HG03354 (cell line): ENCODE measurements around the gene FOXP1.

Experiments
- ATAC-seq: cut with Tn5 transposase; IDR thresholded peaks from one replicate; pipeline ENCODE4 v1.9.1; 2021; ENCODE audit warnings: mild to moderate bottlenecking; ENCODE audit not compliant: unreplicated experiment, poor library complexity, severe bottlenecking

The FOXP1 gene

DNA sequence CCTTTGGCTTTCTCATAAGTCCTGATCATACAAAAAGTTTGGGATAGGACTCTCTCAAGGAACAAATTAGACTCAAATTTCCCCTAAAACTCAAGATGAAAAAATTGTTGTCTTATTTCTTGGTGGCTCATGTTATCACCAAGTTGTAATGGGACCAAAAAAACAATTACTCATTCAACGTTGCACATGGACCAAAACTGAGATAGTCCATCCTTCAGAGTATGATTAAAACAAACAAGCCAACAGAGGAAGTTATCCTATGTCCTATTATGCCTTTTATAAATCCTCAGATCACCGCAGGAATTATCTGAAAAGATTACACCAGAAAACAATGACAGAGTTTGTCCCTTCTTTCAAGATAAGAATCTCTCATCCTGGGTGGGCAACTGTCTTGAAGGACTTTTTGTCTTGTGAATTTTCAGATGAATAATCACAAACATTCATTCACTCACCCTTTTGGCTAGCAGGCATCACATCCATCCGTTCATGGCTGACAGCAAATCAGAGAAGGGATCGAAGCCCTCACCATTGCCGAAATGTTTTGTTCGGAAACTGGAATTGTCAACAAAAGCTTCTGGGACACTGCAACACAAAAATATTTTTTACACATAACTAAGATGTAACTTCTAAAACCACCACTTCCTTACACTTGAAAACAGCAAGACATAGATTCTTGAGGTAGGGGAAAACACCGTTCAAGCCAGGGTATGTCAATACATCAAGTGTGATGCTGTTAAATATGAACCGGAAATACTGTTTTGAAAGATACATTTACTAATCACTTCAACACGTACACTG is 90.4 kb downstream of the FOXP1 start:
- ATAC-seq = no peak

DNA sequence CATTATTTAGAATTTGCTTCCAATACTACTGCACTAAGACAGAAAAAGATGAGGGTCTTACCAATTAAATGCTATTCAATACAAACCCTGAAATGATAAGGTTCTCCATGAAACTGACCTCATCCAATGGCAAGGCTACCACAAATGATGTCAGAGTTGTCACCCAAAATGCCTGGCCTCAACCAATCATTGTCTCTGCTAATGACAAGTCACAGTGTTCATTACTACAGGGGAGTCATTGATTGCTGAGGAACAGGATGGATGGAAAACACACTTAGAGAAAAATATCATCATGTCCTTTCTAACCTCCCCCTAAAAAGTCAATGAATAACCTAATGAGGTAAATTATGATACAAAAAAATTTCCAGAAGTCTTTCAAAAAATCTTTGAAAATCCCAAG is 91.0 kb downstream of the FOXP1 start:
- no peak for ATAC-seq

DNA sequence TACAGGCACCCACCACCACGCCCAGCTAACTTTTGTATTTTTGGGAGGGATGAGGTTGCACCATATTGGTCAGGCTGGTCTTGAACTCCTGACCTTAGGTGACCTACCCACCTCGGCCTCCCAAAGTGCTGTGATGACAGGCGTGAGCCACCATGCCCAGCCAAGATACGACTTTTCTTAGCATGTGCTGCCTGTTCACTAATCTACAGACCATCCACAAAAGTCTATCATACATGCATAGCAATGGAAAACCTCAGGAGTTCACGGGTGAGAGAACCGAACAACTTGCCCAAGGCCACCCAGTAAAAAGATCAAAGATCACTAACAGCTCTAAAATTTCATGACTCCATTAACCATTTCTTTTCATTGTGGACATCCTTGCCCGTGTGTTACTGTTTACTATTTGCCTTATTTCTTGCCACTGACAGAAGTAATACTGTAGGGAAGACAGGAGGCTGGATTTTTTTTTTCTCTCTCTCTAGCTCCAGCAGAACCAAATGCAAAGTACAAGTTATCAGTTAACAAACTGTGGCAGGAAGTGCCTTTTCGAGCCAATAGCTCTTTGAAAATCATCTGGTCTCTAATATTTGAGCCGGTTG is 92.3 kb downstream of the FOXP1 start:
- ATAC-seq = no peak

DNA sequence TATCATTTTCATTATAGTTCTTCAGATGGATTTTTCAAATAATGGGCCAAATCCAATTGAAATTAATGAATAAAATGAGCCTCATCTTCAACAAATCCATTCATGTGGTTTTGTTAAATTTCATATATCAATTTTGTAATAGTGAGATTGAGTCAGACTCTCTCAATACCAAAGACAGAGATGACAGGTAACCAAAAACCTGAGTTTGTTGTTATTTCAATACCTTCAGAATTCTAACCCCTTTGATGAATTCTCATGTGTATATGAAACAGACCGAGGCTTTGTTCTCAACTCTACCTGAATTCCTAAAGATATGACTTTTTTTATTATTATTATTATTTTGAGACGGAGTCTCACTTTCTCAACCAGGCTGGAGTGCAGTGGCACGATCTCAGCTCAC is 92.8 kb downstream of the FOXP1 start:
- no peak for ATAC-seq

DNA sequence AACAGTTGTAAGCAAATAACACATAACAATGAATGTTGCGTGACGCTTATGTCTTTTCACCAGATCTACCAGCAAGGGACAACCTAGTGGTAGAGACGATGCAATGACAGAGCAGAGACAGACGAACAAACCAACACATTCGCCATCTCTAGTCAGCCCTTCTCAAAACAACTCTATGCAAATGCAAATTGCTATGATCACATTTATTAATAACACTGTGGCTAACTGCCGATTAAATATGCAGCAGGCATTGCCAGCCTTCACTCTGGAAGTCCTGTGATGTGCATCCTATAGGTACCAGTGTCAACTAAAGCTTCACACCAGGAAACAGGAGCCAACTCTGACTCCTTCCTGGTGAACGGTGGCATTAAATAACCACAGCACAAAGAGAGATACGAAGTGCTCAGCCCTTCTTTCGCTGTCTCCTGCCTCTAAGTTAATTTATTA is 94.2 kb downstream of the FOXP1 start:
- ATAC-seq = no peak

DNA sequence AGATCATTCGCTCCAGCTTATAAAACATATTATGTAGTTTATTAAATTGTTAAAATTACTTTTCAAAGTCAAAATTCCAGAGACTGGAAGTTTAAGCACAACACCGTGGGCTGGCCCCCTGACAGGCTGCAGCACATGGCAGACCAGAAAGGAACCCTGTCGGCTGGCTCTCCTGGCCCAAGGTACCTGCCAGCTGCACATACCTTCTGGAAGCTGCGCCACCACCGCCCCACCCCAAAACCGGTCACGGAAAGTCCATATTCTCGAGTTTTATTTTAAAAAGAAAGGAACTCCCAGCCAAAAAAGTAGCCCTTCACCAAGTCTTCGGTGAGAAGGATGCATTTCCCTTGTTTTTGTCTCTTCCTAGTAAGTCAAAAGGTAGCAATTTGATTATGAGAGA is 94.6 kb downstream of the FOXP1 start:
- ATAC-seq = no peak

DNA sequence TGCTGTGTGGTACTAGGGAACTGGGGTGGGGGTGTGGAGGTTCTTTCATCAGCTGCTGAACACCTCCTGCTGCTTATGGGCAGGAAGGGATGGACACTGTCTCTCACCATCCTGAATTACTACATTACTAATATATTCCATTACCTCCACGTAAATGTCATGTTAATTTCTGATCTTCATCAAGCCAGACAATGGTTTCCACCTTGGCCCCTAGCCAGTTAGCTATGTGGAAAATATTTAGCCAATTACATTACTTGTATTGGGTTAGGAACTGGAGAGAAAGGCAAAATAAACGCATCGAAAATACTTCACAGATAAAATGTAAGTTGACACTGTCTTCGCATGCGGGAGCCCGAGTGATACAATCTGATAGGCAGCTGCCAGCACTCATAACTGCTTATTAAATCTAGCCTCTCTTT is 95.1 kb downstream of the FOXP1 start:
- no peak for ATAC-seq

DNA sequence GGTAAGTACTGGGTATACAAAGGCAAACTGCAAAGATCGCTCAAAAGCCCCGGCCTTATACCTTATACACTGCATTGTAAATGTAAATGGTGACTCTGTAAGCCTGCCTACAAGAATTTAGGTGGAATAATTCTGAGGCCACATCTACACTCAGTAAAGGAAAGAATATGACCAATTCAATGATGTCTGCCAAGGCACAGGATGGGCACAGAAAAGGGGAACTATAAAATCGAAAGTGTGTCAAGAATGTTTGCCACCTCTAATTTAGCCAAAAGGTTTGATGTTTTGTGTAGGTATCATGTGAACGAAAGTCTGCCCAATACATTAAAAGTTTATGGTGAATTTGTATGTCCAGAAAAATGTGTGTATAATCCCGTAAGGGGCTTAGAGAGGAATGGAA is 96.1 kb downstream of the FOXP1 start:
- no peak for ATAC-seq

DNA sequence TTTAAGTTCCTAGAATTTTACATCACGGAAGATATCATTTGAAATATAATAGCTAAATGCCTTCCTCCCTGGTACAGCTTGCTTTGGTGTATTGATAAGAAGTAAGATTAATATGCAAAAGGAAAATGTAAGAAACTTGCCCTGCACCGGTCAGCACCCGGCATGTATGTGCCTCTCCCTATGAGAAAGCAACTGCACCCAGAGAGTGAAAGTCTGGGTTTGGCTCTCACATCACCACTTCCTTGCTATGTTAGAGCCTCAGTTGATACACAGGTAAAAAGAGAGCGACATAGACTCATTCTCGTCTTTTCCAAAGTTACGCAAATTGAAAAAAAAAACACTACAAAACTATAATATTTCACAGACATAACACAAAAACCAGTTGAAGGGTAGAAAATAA is 96.7 kb downstream of the FOXP1 start:
- ATAC-seq = no peak

DNA sequence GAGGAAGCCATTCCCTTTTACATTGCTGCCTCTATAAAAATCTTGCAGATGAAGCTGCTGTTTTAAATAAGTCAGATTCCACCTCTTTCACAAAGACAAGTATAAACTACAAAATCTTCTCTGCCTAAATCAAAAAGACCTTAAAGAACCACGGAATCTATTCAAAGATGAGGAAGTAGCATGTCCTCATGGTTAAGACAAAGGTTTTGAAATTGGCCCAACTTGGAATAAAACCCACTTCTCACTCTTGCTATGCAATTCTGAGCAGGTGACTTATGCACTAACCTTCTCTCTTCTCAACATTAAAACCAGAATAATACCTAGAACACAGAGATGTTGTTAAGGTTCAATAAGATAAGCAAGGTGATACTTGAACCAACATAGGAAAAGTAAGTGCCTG is 97.6 kb downstream of the FOXP1 start:
- ATAC-seq = no peak

DNA sequence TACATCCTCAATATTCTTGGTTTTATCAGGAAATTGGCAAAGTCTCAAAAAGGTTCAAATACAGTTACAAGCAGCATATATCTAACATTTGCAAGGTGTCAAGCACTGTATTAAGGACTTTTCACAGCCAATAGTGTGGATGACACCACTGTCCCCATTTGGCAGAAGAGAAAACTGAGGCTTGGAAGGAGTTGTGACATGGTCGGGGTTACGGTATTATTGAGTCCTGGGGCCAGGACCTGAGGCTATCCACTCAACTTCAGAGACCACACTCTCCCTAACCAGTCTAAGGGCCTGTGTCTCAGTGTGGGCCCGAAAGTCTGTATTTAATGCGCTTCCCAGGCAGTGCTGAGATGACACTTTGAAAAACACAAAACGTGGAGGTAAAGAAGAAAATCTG is 99.1 kb downstream of the FOXP1 start:
- no peak for ATAC-seq

DNA sequence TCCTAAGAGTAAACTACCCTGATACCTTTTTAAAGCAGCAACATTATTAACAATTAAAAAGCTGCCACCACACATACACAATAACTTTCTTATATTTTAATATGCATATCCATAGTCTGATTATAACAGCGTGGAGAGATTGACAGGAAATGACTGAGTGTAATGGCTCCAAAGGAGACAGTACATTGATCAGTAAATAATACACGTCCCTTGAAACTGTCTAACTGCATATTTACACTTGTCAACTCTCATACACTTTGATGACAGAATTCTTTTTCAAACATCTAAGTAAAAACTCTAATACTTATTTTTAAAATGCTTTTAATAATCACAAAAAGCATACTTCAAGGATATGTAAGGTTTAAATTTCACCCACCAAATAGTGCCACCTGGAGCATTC is 99.5 kb downstream of the FOXP1 start:
- ATAC-seq = no peak

DNA sequence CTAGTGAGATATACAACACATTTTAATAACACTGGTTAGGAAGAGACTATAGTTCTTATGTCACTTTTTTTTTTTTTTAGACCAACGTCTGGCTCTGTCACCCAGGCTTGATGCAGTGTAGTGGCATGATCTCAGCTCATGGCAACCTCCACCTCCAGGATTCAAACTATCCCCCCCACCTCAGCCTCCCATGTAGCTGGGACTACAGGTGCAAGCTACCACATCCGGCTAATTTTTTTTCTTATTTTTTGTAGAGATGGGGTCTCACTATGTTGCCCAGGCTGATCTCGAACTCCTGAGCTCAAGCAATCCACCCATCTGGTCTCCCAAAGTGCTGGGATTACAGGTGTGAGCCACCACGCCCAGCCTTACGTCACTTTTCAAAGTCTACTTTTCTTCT is 100.8 kb downstream of the FOXP1 start:
- ATAC-seq = no peak

DNA sequence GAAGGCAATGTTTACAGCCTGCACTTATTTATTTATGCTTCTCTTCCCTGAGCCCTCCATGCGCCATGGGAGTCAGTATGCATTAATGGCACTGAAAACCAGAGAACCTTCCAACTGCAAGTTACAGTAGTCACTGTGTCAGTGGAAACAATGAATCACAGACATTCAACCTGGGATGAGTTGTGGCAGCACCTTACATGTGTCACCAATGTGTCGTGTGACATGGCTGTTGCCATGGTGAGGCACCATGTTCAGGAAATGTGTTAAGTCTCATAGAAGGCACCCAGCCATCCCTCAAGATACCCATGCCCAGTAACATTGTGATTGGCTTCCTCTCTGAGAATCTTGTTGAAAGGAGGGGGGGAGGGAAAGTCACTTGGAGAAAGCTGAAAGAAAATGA is 105.0 kb downstream of the FOXP1 start:
- no peak for ATAC-seq

DNA sequence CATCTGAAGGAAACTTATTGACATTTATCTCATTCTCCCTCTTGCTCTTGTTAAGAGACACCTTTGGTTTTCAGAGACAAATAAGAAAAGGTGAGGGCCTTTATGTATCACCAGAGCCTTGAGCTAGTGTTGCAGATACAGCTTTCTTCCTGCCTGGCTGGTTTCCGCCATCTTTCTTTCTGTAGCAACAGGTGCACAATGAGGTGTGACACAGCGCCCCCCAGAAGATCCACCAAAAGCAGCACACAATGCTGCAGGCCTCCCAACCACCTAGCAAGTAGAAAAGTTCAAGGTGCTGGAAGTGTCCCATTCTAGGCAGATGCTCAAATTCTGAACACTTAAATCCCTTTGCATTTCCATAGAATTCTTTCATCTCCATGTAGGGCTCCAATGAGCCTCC is 106.6 kb downstream of the FOXP1 start:
- no peak for ATAC-seq

DNA sequence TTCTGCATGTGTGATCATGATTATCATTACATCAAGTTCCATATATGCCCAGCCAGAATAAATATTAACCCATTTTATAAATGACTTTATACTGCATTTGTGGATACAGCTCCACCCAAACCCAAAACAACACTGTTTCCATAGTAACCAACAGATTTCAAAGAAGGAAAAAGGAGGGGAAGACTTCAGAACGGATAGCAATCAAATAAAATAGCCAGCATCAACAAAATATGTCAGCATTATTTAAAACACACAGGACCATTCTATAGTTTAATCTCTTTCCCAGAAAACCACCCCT is 114.4 kb downstream of the FOXP1 start:
- ATAC-seq = no peak

DNA sequence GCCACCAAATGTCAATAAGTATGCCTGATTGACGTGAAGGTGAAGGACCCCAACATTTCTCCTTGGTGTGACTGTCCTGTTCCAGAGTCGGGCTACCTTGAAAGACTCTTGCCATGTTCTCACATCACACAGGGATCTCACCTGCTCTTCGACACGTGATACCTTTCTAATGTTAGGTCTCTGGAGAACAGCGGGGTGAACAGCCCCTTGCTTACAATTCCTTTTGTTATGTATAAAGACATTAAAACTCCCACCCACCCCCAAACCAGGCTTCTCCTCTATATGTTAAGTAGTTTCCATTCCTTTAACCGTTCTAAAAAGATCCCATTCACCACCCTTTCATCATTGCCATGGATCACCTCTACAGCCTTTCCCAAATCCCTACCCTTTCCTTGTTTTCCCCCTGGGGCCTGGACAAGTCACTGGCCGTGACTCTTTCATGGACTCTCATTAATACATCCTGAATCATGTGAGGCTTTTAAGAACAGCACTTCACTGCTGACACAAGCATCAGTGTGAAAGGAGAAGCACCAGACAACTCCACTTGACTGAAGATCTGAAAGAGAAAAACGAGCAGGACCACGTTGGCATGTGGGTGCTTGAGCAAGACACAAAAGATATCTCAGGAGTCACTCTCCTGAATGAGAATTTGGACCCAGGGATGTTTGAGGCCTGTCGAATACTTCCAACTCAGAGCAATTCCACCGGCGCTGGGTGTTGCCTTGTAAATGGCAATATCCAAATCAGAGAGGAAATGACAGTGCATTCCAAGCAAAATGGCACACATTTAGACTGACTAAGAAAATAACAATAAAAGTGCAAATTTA is 115.0 kb downstream of the FOXP1 start:
- ATAC-seq = no peak

DNA sequence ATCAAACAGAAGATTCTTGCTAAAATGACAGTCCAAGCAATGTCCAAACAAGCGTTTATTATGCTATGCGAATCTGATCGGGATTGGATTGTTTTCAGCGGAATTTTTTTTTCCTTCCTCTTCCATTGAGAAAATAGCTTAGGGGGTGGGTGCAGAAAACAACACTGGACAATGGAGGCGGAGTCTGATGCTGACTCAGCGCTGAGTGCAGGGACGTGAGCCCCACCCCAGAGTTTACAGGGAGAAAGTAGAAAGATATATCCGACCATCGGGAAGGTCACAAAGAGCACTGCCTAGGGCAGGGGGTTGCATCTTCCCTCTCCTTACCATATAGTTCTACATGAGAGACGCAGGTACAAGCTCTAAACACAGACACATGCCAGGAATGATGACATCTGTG is 117.0 kb downstream of the FOXP1 start:
- no peak for ATAC-seq

DNA sequence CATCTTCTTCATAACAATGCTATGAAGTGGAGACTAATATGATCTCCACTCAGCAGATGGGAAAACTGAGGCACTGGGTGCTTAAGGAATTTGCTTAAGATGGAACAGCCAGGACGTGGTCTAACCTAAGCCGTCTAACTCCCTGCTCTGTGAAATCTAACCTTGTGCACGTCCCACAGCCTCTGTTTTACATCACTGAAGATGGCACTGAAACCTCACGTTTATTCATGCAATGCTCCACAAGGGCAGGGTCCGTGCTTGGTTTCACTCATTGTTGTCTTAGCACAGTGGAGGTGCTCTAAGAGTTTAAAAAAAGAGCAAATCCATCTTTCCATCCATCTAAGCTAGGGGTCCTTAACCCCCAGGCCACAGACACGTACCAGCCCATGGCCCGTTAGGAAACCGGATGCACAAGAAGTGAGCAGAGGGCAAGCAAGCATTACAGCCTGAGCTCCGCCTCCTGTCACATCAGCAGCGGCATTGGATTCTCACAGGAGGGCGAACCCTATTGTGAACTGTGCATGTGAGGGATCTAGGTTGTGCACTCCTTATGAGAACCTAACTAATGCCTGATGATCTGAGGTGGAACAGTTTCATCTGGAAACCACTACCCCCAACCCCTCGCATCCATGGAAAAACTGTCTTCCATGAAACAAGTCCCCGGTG is 118.0 kb downstream of the FOXP1 start:
- ATAC-seq = no peak

DNA sequence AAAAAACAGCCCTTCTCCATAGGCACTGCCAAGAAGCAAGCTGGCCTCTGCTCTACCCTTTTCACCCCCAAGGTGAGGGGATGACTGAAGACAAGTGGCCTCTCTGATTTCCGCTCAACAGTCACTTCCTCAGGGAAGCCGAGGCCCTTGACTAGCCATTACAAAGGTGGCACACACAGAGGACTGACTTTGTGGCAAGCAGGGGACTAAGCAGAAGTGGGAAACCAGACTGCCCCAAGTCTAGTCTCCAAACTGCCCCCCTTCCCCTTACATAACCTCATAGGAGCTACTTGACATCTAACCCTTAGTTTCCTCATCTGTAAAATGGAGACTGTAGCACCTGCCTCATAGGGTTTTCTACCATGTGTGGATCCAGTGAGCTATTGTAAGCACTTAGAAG is 118.9 kb downstream of the FOXP1 start:
- ATAC-seq = no peak

DNA sequence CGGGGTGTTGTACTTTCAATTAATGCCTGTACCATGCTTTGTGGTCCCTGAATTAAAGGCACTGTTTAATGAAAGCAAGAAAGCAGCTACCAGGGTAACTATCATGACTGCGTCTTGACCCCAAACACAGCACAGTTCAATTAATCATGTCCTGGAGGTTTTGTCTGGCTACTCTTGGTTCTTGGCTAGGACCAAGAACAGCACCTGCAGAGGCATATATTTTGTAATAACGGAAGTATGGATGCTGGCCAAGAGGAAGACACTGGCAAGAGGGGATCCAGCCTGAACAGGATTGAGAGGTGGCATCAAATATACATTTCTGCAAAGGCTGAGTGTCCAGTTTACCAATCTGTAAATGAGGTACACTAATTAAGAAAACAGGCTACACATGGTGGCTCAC is 119.9 kb downstream of the FOXP1 start:
- no peak for ATAC-seq
